ENCODE data around the gene RAB35.

- TF ChIP-seq FOSL2 (IDR thresholded peaks at IDR 0.05): no peak
- TF ChIP-seq FOSL2 (CRISPR knock-in tag; IDR thresholded peaks at IDR 0.05): no peak
- TF ChIP-seq SMC3 (IDR thresholded peaks at IDR 0.05): no peak
- no peak for TF ChIP-seq RFX5 (IDR thresholded peaks at IDR 0.05)
- no peak for TF ChIP-seq PHF8 (IDR thresholded peaks at IDR 0.05; ENCODE audit: borderline replicate concordance, low read depth)
- no peak for TF ChIP-seq MAZ (IDR thresholded peaks at IDR 0.05; ENCODE audit: borderline replicate concordance, low read depth, low read length)
- no peak for TF ChIP-seq CTCF (IDR thresholded peaks at IDR 0.05)
- no peak for TF ChIP-seq KDM5A (IDR thresholded peaks at IDR 0.05)
Measured at GRCh38 chr12:120150919-120151525, 34.5 kb upstream of the RAB35 start.

Measured in A549 (cell line).